CD4-positive, alpha-beta memory T cell (primary cell): Measurements from ENCODE around the gene KIAA1958. TPM values are rescaled to one million over a fixed set of nuclear protein-coding genes. Genes with fewer than 3 reads are reported as not detected.

ENCODE experiments used
- CTCF ChIA-PET: fragments of 350-600 bp; sonication (Branson Sonifier 250); formaldehyde crosslinking; loops from one replicate; lab custom pipeline; 2021; ENCODE audit warnings: inconsistent platforms; ENCODE audit not compliant: partially characterized antibody; lab: Charles Lee
- POLR2A ChIA-PET: fragments of 350-600 bp; sonication (Branson Sonifier 250); formaldehyde crosslinking; loops from one replicate; lab custom pipeline; 2021; ENCODE audit not compliant: partially characterized antibody; lab: Charles Lee
- DNase-seq, 5 donors: peaks; one replicate each; pipeline versions ENCODE4 v3.0.0 to v3.0.0-alpha.2; 2020 to 2022; ENCODE audit warnings: mixed read lengths in 1 of 5
- H3K27ac ChIP-seq: one replicate; pipeline ENCODE4 v1.7.0; 2013; ENCODE audit warnings: low read depth, low read length
- H3K27me3 ChIP-seq: 2 replicates; pipeline ENCODE4 v1.7.0; 2013; ENCODE audit warnings: mild to moderate bottlenecking, low read length, moderate library complexity; ENCODE audit not compliant: insufficient read depth
- H3K36me3 ChIP-seq: 2 replicates; pipeline ENCODE4 v1.7.0; 2013; ENCODE audit warnings: mild to moderate bottlenecking, low read length, moderate library complexity; ENCODE audit not compliant: insufficient read depth
- H3K4me1 ChIP-seq: 2 replicates; pipeline ENCODE4 v1.7.0; 2013; ENCODE audit warnings: mild to moderate bottlenecking, low read length, moderate library complexity; ENCODE audit not compliant: insufficient read depth
- H3K4me3 ChIP-seq, 2 donors: one replicate each; pipeline ENCODE4 v1.7.0; 2013; ENCODE audit warnings: low read length in 2 of 2, mild to moderate bottlenecking in 1 of 2
- H3K9me3 ChIP-seq, 2 donors: one replicate each; pipeline ENCODE4 v1.7.0; 2013; ENCODE audit warnings: low read length in 2 of 2, control low read depth in 1 of 2; ENCODE audit not compliant: control insufficient read depth in 1 of 2
- H3K27ac Mint-ChIP-seq, 7 donors: one replicate each; pipeline ENCODE4 v1.8.0; 2020 to 2021; ENCODE audit warnings: mixed read lengths in 7 of 7, mild to moderate bottlenecking in 6 of 7, inconsistent platforms in 3 of 7, moderate library complexity in 3 of 7
- H3K27me3 Mint-ChIP-seq, 2 donors: one replicate each; pipeline ENCODE4 v1.8.0; 2020 to 2021; ENCODE audit warnings: mixed read lengths in 2 of 2
- H3K36me3 Mint-ChIP-seq, 2 donors: one replicate each; pipeline ENCODE4 v1.8.0; 2020 to 2021; ENCODE audit warnings: mixed read lengths in 2 of 2, inconsistent platforms in 1 of 2, mild to moderate bottlenecking in 1 of 2
- H3K4me1 Mint-ChIP-seq, 4 donors: one replicate each; pipeline ENCODE4 v1.8.0; 2020 to 2021; ENCODE audit warnings: mixed read lengths in 4 of 4, mild to moderate bottlenecking in 1 of 4
- H3K4me3 Mint-ChIP-seq, 8 donors: one replicate each; pipeline ENCODE4 v1.8.0; 2020 to 2021; ENCODE audit warnings: mixed read lengths in 8 of 8, mild to moderate bottlenecking in 7 of 8, moderate library complexity in 6 of 8, inconsistent platforms in 3 of 8
- H3K9me3 Mint-ChIP-seq, 8 donors: one replicate each; pipeline ENCODE4 v1.8.0; 2020 to 2021; ENCODE audit warnings: mixed read lengths in 8 of 8, mild to moderate bottlenecking in 5 of 8, inconsistent platforms in 3 of 8, moderate library complexity in 1 of 8
- intact Hi-C: fragments of 100-400 bp; cut with micrococcal nuclease; formaldehyde crosslinking; loops from one replicate; pipeline ENCODE4 v1.15.1; 2023
- polyA plus RNA-seq, 2 donors: library from polyadenylated mRNA; unstranded; fragments of 300-500 nt; fragmentation: Illumina TruSeq; gene quantifications; one replicate each; pipeline ENCODE4 v1.2.3, GENCODE V29; 2021
- total RNA-seq, 2 experiments: library from RNA; stranded (reverse); gene quantifications; one replicate each; pipeline ENCODE4 v1.2.3, GENCODE V29; 2021

Gene KIAA1958
- total and polyA plus RNA-seq, 4 experiments from 2014 or later: 0.63 to 5.1 (median 2.8) TPM

DNA sequence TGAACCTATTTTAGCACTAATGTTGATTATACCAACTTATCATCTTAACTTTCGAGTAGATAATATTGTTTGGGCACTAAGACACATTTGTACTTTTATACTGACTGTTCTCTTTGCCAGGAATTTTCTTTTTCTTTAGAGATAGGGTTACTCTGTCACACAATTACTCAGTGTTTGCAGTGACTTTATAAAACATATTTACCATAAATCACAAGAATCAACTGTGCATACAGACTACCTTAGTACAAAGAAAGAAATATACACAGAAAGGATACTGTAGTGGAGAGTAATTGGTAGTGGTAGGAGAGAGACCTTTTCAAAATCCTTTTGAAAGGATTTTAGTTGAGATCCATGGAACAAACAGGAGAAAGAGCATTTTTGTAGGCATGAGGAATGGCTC, 40.3 kb downstream of the KIAA1958 start:
- no peak overlapping the region for H3K27ac ChIP-seq
- Mint-ChIP-seq H3K36me3 (no peaks in the 10 kb centered on the region), H3K4me1 (peaks cover 0 to under 1% (median 0%) of the 10 kb centered on the region in 4 donors), H3K27me3 (peaks cover 0 to 3% of the 10 kb centered on the region in 2 donors), H3K27ac (no peak overlapping the region), H3K9me3 (no peaks in the 10 kb centered on the region), H3K4me3 (no peak overlapping the region)
- POLR2A ChIA-PET: no interaction called here
- no peak for DNase-seq
- intact Hi-C loops: no loop called here
- CTCF ChIA-PET: no interaction called here
- H3K9me3 ChIP-seq: no peaks in the 10 kb centered on the region
- H3K4me3 ChIP-seq: no peak overlapping the region
- H3K36me3 ChIP-seq: no peaks in the 10 kb centered on the region
- H3K27me3 ChIP-seq: no peaks in the 10 kb centered on the region
- H3K4me1 ChIP-seq: no peaks in the 10 kb centered on the region

- no peaks in the 10 kb centered on the region for H3K4me1 ChIP-seq
- no peaks in the 10 kb centered on the region for H3K36me3 Mint-ChIP-seq
- ChIA-PET CTCF (no interaction called here), POLR2A (no interaction called here)
- H3K27me3 Mint-ChIP-seq: peaks cover 0 to 1% of the 10 kb centered on the region in 2 donors
- intact Hi-C loops: no loop called here
- no peaks in the 10 kb centered on the region for H3K27me3 ChIP-seq
- no peak overlapping the region for H3K27ac ChIP-seq
- H3K4me1 Mint-ChIP-seq: peaks cover 0 to 1% (median 0%) of the 10 kb centered on the region in 4 donors
- H3K9me3 Mint-ChIP-seq: no peaks in the 10 kb centered on the region
- no peak overlapping the region for H3K4me3 ChIP-seq
- no peaks in the 10 kb centered on the region for H3K36me3 ChIP-seq
- no peaks in the 10 kb centered on the region for H3K9me3 ChIP-seq
- DNase-seq: no peak
- H3K4me3 Mint-ChIP-seq: no peak overlapping the region
- no peak overlapping the region for H3K27ac Mint-ChIP-seq
Observed at GRCh38 chr9:112527959-112528358, 41.3 kb downstream of the KIAA1958 start.

DNA sequence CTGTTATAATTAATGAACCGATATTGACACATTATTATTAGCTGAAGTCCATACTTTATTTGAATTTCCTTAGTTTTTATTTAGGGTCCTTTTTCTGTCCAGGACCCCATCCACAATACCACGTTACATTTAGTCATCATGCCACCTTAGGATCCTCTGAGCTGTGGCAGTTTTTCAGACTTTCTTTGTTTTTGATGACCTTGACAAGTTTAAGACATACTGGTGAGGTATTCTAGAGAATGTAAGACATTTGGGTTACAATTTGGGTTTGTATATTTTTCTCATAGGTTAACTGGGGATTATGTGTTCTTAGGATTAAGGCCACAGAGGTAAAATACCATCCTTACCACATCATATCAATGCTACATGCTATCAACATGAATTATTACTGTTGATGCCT, 42.7 kb downstream of the KIAA1958 start:
- H3K27me3 Mint-ChIP-seq: peaks cover 0 to 1% of the 10 kb centered on the region in 2 donors
- POLR2A ChIA-PET: no interaction called here
- no peaks in the 10 kb centered on the region for H3K36me3 ChIP-seq
- CTCF ChIA-PET: interaction anchor here (1.0 to 1.3 kb wide), 2 partner anchors 10 to 15 kb away, joined by 3 to 4 read pairs; no protein-coding TSS in a partner anchor
- H3K9me3 ChIP-seq: no peaks in the 10 kb centered on the region
- H3K27ac ChIP-seq: no peak overlapping the region
- H3K4me3 ChIP-seq: no peak overlapping the region
- no peak overlapping the region for H3K27ac Mint-ChIP-seq
- no peaks in the 10 kb centered on the region for H3K27me3 ChIP-seq
- intact Hi-C loops: no loop called here
- DNase-seq: no peak
- peaks cover 0 to 1% (median 0%) of the 10 kb centered on the region in 4 donors for H3K4me1 Mint-ChIP-seq
- no peaks in the 10 kb centered on the region for H3K9me3 Mint-ChIP-seq
- H3K36me3 Mint-ChIP-seq: no peaks in the 10 kb centered on the region
- H3K4me3 Mint-ChIP-seq: no peak overlapping the region
- H3K4me1 ChIP-seq: no peaks in the 10 kb centered on the region

DNA sequence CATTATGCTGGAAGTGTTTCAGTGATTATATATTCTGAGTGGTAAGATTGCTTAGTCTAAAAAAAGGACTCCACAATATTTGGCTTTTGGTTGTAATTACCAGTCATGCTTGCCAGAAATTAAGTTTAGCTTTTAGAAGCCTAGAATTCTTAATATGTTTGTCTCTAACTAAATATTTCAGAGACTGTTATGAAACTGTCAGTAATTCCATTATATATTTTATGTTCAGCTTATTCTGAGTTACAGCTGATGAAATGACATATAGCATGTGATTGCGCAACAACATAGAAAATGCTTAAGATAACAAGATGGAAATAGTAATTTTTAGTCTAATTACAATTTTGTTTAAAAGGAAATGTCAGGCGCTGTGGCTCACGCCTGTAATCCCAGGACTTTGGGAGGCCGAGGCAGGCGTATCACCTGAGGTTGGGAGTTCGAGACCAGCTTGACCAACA, 44.2 kb downstream of the KIAA1958 start:
- H3K36me3 Mint-ChIP-seq: no peaks in the 10 kb centered on the region
- no peaks in the 10 kb centered on the region for H3K36me3 ChIP-seq
- POLR2A ChIA-PET: no interaction called here

GRCh38 chr9:112531666-112532282, 45.1 kb downstream of the KIAA1958 start:
- no peaks in the 10 kb centered on the region for H3K36me3 Mint-ChIP-seq
- no peak overlapping the region for H3K4me3 ChIP-seq
- H3K9me3 ChIP-seq: no peaks in the 10 kb centered on the region
- DNase-seq: no peak
- no peak overlapping the region for H3K4me3 Mint-ChIP-seq
- H3K27me3 ChIP-seq: no peaks in the 10 kb centered on the region
- no peak overlapping the region for H3K27ac ChIP-seq
- peaks cover 0 to 6% (median 5%) of the 10 kb centered on the region in 4 donors for H3K4me1 Mint-ChIP-seq
- no peaks in the 10 kb centered on the region for H3K36me3 ChIP-seq
- CTCF ChIA-PET: no interaction called here
- peak overlapping the region in 1 of 7 donors; percentile 1 for H3K27ac Mint-ChIP-seq
- no peaks in the 10 kb centered on the region for H3K4me1 ChIP-seq
- intact Hi-C loops: no loop called here
- POLR2A ChIA-PET: no interaction called here
- H3K27me3 Mint-ChIP-seq: no peaks in the 10 kb centered on the region
- no peaks in the 10 kb centered on the region for H3K9me3 Mint-ChIP-seq

More for the DNA sequence above, 44.2 kb downstream of the KIAA1958 start:
- DNase-seq: no peak
- Histone ChIP-seq H3K27ac (no peak overlapping the region), H3K9me3 (no peaks in the 10 kb centered on the region), H3K4me1 (no peaks in the 10 kb centered on the region), H3K27me3 (no peaks in the 10 kb centered on the region), H3K4me3 (no peak overlapping the region)
- no peak overlapping the region for H3K4me3 Mint-ChIP-seq
- intact Hi-C loops: no loop called here
- no peak overlapping the region for H3K27ac Mint-ChIP-seq
- CTCF ChIA-PET: interaction anchor here (1.3 kb wide), 1 partner anchor 13 kb away, joined by 3 read pairs; no protein-coding TSS in a partner anchor
- no peaks in the 10 kb centered on the region for H3K9me3 Mint-ChIP-seq
- peaks cover 0 to 1% of the 10 kb centered on the region in 2 donors for H3K27me3 Mint-ChIP-seq
- peaks cover 0 to 4% (median 3%) of the 10 kb centered on the region in 4 donors for H3K4me1 Mint-ChIP-seq

DNA sequence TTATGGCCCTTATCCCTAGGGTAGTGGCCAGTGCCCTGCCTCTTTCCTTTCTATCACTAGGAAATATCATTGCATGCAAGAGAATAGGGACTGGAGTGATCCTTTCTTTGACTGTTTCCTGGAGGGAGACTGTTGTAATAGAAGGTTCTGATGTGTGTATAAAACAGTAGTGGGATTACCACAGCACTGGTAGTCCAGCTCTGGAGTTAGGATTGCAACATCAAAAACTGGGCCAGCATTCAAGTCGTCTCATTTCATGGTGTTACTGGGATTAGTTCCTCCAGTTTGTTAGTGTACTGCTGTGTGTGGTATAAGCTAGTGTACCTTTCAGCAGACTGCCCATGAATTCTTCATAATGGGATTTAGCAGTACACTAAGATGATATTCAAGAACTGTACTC, 45.8 kb downstream of the KIAA1958 start:
- ChIA-PET POLR2A (no interaction called here), CTCF (no interaction called here)
- no peaks in the 10 kb centered on the region for H3K9me3 Mint-ChIP-seq
- Histone ChIP-seq H3K36me3 (no peaks in the 10 kb centered on the region), H3K4me1 (no peaks in the 10 kb centered on the region), H3K27me3 (no peaks in the 10 kb centered on the region), H3K9me3 (no peaks in the 10 kb centered on the region), H3K27ac (no peak overlapping the region), H3K4me3 (no peak overlapping the region)
- H3K27me3 Mint-ChIP-seq: no peaks in the 10 kb centered on the region
- no peak overlapping the region for H3K27ac Mint-ChIP-seq
- H3K36me3 Mint-ChIP-seq: no peaks in the 10 kb centered on the region
- DNase-seq: no peak
- H3K4me3 Mint-ChIP-seq: no peak overlapping the region
- intact Hi-C loops: no loop called here
- H3K4me1 Mint-ChIP-seq: peaks cover 0 to 6% (median 5%) of the 10 kb centered on the region in 4 donors

- H3K27me3 Mint-ChIP-seq: no peaks in the 10 kb centered on the region
- CTCF ChIA-PET: no interaction called here
- Histone ChIP-seq H3K9me3 (no peaks in the 10 kb centered on the region), H3K36me3 (no peaks in the 10 kb centered on the region), H3K4me1 (no peaks in the 10 kb centered on the region), H3K4me3 (no peak overlapping the region), H3K27ac (no peak overlapping the region), H3K27me3 (no peaks in the 10 kb centered on the region)
- intact Hi-C loops: no loop called here
- peaks cover 0 to 6% (median 5%) of the 10 kb centered on the region in 4 donors for H3K4me1 Mint-ChIP-seq
- no peaks in the 10 kb centered on the region for H3K36me3 Mint-ChIP-seq
- POLR2A ChIA-PET: no interaction called here
- H3K4me3 Mint-ChIP-seq: no peak overlapping the region
- no peaks in the 10 kb centered on the region for H3K9me3 Mint-ChIP-seq
- no peak for DNase-seq
- no peak overlapping the region for H3K27ac Mint-ChIP-seq
Observed at GRCh38 chr9:112533660-112534059, 47.0 kb downstream of the KIAA1958 start.
